OCI-LY1 (cell line): ENCODE results near the gene MRGPRX2.

ENCODE experiments used
- H2AFZ ChIP-seq: fragments of 200-600 bp; sonication (generic), shearing (Covaris generic); 2 replicates; pipeline ENCODE4 v1.6.0; 2014; ENCODE audit warnings: antibody characterized with exemption, mild to moderate bottlenecking, low read length
- H3F3A ChIP-seq: fragments of 200-600 bp; sonication (generic), shearing (Covaris generic); 2 replicates; pipeline ENCODE4 v1.6.0; 2014; ENCODE audit warnings: mild to moderate bottlenecking, antibody characterized with exemption, low read length, moderate library complexity; ENCODE audit not compliant: insufficient read depth
- H3K27ac ChIP-seq: fragments of 200-600 bp; sonication (generic); 2 replicates; pipeline ENCODE4 v1.5.1; 2014; ENCODE audit warnings: low read length, mixed run types, mild to moderate bottlenecking, low read depth; ENCODE audit not compliant: poor library complexity, severe bottlenecking
- H3K27me3 ChIP-seq: fragments of 200-600 bp; sonication (generic); 2 replicates; pipeline ENCODE4 v1.6.0; 2014; ENCODE audit warnings: antibody characterized with exemption, mild to moderate bottlenecking, low read length, moderate library complexity; ENCODE audit not compliant: insufficient read depth
- H3K36me3 ChIP-seq: fragments of 200-600 bp; sonication (generic); 2 replicates; pipeline ENCODE4 v1.6.1; 2014; ENCODE audit warnings: mild to moderate bottlenecking, antibody characterized with exemption, low read length, moderate library complexity, mixed read lengths; ENCODE audit not compliant: insufficient read depth
- H3K4me1 ChIP-seq: fragments of 200-600 bp; sonication (generic); 2 replicates; pipeline ENCODE4 v1.5.1; 2014; ENCODE audit warnings: mild to moderate bottlenecking, low read length, moderate library complexity; ENCODE audit not compliant: insufficient read depth, severe bottlenecking
- H3K4me2 ChIP-seq: fragments of 200-600 bp; sonication (generic), shearing (Covaris generic); 2 replicates; pipeline ENCODE4 v1.6.1; 2014; ENCODE audit warnings: low read length
- H3K4me3 ChIP-seq: fragments of 200-600 bp; sonication (generic); 2 replicates; pipeline ENCODE4 v1.5.1; 2014; ENCODE audit warnings: low read length, low read depth, mild to moderate bottlenecking, mixed read lengths; ENCODE audit not compliant: poor library complexity, severe bottlenecking
- H3K79me2 ChIP-seq: fragments of 200-600 bp; shearing (Covaris generic); 2 replicates; pipeline ENCODE4 v1.6.1; 2016; ENCODE audit warnings: mixed run types, low read length, mixed read lengths; ENCODE audit not compliant: insufficient read depth
- H3K9ac ChIP-seq: fragments of 200-600 bp; sonication (generic), shearing (Covaris generic); 2 replicates; pipeline ENCODE4 v1.6.1; 2014; ENCODE audit warnings: mild to moderate bottlenecking, low read length, mixed read lengths
- H3K9me2 ChIP-seq: fragments of 200-600 bp; sonication (generic), shearing (Covaris generic); 2 replicates; pipeline ENCODE4 v1.6.1; 2014; ENCODE audit warnings: low read depth, mild to moderate bottlenecking, low read length, mixed read lengths
- H3K9me3 ChIP-seq: fragments of 200-600 bp; shearing (Covaris generic); 2 replicates; pipeline ENCODE4 v1.6.1; 2014; ENCODE audit warnings: low read length, mixed read lengths
- H4K20me1 ChIP-seq: fragments of 200-600 bp; sonication (generic), shearing (Covaris generic); 2 replicates; pipeline ENCODE4 v1.6.0; 2016; ENCODE audit warnings: mild to moderate bottlenecking, low read length; ENCODE audit not compliant: insufficient read depth
- EZH2 ChIP-seq: fragments of 200-600 bp; sonication (generic), shearing (Covaris generic); IDR thresholded peaks from 2 replicates; pipeline ENCODE4 v1.8.0; 2017; ENCODE audit warnings: borderline replicate concordance, mixed run types, mild to moderate bottlenecking, antibody characterized with exemption, low read length, moderate library complexity, mixed read lengths
- TF ChIP-seq, protein P1 (sequence below): fragments of 200-600 bp; sonication (generic), shearing (Covaris generic); IDR thresholded peaks from 2 replicates; pipeline ENCODE4 v1.5.1; 2017; ENCODE audit warnings: mild to moderate bottlenecking, antibody characterized with exemption, low read length, moderate library complexity, mixed read lengths

The MRGPRX2 gene

DNA sequence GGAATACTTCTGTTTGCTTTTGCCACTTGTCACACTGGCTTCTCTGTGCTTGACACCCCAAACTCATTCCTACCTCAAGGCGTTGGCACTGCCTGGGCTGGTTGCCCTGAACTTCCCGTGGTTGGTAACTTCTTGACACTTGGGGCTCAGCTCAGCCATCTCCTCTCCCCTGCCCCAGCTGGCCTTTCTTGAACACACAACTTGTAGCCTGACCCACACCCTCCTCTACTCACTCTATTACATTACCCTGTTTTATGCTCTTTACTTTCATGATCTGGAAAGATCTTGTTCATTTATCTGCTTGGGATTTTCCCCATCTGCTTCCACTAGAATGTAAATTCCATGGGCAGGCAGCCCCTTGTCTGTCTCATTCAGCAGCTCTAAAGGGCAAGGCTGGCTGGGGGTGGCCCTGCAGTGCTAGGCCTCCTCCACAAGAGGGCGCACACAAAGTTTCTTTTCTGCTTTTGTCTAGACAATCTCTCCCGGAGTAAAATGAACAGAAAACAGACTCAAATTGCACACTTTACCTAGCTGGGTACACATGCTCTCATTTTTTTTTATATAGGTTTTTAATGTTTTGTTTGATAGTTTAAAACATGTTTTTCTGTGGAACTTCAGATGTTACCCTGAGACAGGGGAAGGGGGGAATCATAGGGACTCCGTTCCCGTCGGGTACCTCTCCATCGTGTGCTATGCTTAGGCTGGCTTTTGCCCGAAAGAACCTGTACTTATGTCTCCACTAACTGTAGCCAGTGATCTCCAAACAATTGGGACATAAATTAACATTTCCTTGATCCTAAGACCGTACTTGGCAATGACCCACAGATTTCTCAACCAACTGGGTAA lies 16.4 kb upstream of the MRGPRX2 start:
- Histone ChIP-seq H3K4me2 (no peak overlapping the region), H3K9ac (no peak overlapping the region), H2AFZ (no peak overlapping the region)

DNA sequence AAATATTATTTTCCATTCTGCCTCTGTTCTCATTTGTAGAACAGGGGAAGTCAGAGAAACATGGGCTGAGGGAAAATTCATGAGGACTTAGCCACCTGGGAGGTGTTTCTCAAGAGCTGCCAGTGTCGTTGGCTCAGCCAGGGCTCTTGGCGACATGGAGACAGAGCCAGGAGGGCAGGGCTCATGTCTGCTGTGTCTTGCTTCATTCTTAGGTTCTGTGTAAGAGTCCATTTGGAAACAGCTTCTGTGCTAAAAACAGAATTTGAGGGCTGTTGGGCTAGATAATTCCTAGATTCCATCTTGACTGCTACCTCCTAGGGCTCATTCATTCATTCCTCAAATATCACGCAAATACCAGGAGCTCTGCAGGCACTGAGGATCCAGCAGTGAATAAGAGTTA lies 15.1 kb upstream of the MRGPRX2 start:
- Histone ChIP-seq H3F3A (no peaks in the 10 kb centered on the region), H3K36me3 (no peaks in the 10 kb centered on the region), H2AFZ (no peak overlapping the region), H3K4me1 (no peaks in the 10 kb centered on the region), H3K27ac (no peak overlapping the region), H3K4me2 (no peak overlapping the region), H3K27me3 (0 out of 2 replicates have a peak, but pooled peaks cover 3% of the 10 kb centered on the region), H4K20me1 (no peaks in the 10 kb centered on the region), H3K4me3 (no peak overlapping the region), H3K9me3 (no peaks in the 10 kb centered on the region), H3K79me2 (no peaks in the 10 kb centered on the region), H3K9me2 (no peaks in the 10 kb centered on the region), H3K9ac (no peak overlapping the region)
- TF ChIP-seq, protein P1, sequence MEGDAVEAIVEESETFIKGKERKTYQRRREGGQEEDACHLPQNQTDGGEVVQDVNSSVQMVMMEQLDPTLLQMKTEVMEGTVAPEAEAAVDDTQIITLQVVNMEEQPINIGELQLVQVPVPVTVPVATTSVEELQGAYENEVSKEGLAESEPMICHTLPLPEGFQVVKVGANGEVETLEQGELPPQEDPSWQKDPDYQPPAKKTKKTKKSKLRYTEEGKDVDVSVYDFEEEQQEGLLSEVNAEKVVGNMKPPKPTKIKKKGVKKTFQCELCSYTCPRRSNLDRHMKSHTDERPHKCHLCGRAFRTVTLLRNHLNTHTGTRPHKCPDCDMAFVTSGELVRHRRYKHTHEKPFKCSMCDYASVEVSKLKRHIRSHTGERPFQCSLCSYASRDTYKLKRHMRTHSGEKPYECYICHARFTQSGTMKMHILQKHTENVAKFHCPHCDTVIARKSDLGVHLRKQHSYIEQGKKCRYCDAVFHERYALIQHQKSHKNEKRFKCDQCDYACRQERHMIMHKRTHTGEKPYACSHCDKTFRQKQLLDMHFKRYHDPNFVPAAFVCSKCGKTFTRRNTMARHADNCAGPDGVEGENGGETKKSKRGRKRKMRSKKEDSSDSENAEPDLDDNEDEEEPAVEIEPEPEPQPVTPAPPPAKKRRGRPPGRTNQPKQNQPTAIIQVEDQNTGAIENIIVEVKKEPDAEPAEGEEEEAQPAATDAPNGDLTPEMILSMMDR, result no peak
- TF ChIP-seq EZH2, result no peak

More for the DNA sequence above, 16.4 kb upstream of the MRGPRX2 start:
- no peaks in the 10 kb centered on the region for H3K36me3 ChIP-seq
- 0 out of 2 replicates have a peak, but pooled peaks cover 3% of the 10 kb centered on the region for H3K27me3 ChIP-seq
- no peak overlapping the region for H3K27ac ChIP-seq
- no peak overlapping the region for H3K4me3 ChIP-seq
- no peaks in the 10 kb centered on the region for H3K9me3 ChIP-seq
- H3F3A ChIP-seq, result no peaks in the 10 kb centered on the region
- TF ChIP-seq, protein P1, result peak; percentile 95
- no peak for TF ChIP-seq EZH2
- H3K4me1 ChIP-seq, result no peaks in the 10 kb centered on the region
- no peaks in the 10 kb centered on the region for H3K79me2 ChIP-seq
- no peaks in the 10 kb centered on the region for H3K9me2 ChIP-seq
- H4K20me1 ChIP-seq, result no peaks in the 10 kb centered on the region

DNA sequence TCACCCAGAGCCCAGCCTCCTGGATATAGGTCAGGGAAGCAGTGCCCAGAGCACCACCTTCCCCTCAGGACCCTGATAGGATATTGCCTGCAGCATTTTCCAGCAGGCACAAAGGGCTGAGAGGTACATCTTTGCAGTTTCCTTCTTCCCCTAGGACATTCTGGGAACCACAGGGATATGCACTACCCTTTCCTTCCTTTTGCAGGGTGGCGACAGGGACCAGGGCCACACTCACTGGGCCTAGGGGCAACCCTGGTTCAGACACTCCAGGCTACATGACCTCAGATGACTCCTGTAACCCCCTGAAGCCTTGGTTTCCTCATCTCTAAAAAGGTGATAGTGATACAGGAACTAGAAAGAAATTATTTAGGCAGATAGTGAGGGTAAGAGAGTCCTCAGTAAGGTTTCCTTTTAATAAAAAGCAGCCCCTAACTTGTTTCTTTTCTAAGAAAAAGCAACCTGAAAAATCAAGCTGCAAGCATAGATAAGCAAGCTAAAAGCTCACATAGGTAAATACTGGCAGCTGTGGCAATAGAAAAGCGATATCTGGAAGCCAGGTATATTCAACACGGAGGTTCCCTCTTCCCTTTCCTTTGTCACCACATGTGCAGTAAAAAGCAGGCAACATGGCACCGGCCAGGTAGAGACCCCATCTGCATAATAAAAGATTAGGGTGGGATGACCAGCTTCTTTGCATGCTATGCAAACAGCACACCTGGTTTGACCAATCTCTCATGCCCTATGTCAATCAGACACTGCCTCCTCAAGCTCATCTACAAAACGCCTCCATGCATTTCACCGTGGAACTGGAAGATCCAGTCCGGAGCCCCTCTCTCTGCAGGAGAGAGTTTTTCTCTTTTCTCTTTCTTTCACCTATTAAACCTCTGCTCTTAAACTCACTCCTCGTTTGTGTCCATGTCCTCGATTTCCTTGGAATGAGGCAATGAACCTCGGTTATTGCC lies 13.2 kb upstream of the MRGPRX2 start:
- H3K27ac ChIP-seq, result no peak overlapping the region
- no peak overlapping the region for H2AFZ ChIP-seq
- H3K9me3 ChIP-seq, result no peaks in the 10 kb centered on the region
- H3K9me2 ChIP-seq, result no peaks in the 10 kb centered on the region
- peaks cover 3% of the 10 kb centered on the region; the same call in 1 of the 2 replicates for H3K27me3 ChIP-seq
- no peaks in the 10 kb centered on the region for H3K4me1 ChIP-seq
- no peak overlapping the region for H3K4me2 ChIP-seq
- H3F3A ChIP-seq, result no peaks in the 10 kb centered on the region
- TF ChIP-seq EZH2, result no peak
- TF ChIP-seq, protein P1, result no peak
- H3K4me3 ChIP-seq, result no peak overlapping the region
- H3K36me3 ChIP-seq, result no peaks in the 10 kb centered on the region
- H4K20me1 ChIP-seq, result no peaks in the 10 kb centered on the region
- H3K9ac ChIP-seq, result no peak overlapping the region
- H3K79me2 ChIP-seq, result no peaks in the 10 kb centered on the region
